ENCODE data around the gene AMDHD2.
A peak's percentile ranks its signal among the peaks of the same experiment; 100 is the strongest.

The AMDHD2 gene

GRCh38 chr16:2499890-2500429, 20.2 kb upstream of the AMDHD2 start:
- no peak for DNase-seq (ENCODE audit: low read depth)

DNA sequence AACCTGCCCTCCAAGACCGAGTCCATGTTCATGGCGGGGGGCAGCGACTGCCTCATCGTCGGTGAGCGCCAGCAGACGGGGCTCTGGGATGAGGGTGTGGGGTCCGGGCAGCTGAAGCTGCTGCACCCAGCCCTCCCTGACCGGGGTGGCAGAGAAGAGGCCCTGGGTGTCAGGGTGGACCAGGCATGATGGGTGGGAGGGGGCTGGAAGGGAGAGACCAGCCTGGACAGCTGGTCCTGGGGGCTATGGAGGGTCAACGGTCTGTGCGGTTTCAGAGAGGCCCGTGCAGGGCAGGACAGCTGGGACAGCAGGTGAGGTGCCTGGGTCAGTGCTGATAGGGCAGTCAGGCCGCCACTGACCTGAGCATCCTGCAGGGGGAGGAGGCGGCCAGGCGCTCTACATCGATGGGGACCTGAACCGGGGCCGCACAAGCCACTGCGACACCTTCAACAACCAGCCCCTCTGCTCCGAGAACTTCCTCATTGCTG, 19.7 kb upstream of the AMDHD2 start:
- DNase-seq (ENCODE audit: low read depth) = no peak

- peak; percentile 76 for DNase-seq (ENCODE audit: low read depth)
Observed at GRCh38 chr16:2500918-2501750, 19.0 kb upstream of the AMDHD2 start.

DNA sequence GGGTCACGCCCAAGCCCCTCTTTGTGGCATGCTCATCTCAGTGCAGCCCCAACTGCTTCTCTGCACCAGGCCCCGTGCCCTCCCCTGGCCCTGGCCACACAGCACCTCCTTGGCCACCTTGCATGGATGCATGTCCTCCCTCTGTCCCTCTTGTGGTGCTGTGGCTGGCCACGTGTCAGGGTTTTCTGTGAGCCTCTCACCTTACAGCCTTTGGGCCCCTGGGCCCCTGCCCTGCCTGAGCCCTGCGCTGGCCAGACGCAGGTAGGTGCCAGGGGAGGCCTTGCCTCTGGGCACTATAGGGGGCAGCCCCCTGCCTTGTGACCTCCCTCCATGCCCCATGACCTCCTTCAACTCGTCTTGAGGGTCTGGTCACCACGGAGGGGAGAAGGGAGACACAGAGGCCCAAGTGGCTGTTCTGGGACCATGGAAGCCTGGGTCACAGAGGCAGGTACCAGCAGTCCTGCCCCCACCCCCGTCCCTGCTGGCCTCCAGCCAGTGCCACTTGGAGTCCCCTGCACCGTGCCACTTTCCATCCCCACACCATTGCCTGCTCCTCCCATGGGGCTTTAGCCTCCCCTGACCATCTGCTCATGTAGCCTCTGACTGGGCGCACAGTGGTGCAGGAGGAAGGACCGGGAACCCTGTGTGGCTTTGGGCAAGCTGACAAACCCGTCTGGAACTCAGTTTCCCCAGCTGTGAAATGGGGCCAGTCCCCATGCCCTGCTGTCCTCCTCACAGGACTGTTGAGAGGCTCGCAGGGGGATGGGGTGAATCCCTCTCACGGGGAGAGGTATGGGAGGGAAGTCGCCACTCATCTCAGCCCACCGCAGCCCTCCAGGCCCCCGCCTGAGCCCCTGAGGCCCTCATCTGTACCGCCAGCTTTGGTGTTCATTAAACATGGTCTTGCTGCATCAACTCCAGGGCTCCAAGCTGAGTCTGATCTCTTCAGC, 17.9 kb upstream of the AMDHD2 start:
- DNase-seq (ENCODE audit: low read depth) = no peak

- DNase-seq (ENCODE audit: low read depth) = no peak
Observed at GRCh38 chr16:2505695-2506094, 14.5 kb upstream of the AMDHD2 start.

DNA sequence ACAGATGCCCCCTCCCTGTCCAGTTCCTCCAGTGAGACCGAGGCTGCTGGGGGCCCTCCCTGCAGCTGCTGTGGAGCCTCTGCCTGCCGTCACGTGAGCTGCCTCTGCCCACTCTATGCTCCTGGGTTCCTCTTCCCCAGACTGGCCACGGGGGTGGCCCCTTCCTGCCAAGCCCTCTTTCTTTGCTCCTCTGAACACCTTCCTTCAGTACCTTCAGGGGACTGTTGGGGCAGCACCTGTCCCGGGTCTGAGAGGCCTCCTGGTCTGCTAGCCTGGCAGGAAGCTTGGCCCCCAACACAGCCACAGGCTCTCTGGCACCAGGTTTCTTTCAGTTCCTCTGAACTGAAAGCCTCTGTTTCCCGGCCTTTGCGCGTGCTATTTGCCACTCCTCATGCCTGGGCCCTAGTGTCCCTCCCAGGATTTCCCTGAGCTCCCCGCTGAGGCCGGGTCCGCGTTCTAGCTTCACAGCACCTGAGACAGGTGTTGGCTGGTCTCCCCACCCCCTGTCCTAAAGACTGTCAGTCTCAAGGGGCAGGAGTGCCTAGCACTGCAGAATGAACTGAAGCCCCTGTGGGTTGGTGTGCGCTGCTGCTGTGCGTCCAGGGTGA, 13.0 kb upstream of the AMDHD2 start:
- DNase-seq (ENCODE audit: low read depth) = no peak

DNA sequence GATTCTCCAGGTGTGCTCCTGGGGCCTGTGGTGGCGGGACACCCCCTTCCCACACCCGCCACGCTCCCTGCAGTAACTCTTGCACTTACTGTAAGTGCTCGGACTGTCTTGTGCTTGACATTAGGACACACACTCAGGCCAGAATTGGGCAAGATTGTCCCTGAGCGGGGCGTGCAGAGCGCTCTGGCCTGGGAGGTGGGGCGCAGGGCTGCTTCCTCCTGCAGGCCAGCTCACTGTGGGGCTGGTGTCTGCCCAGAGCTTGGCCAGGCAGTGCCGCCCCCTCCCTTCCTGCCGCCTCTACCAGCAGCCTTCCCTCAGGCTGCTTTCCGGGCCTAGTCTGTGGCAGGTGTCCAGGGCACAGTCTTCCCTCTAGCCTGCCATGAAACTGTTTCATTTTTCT, 12.5 kb upstream of the AMDHD2 start:
- no peak for DNase-seq (ENCODE audit: low read depth)

- no peak for DNase-seq (ENCODE audit: low read depth)
Observed at GRCh38 chr16:2508722-2509400, 11.3 kb upstream of the AMDHD2 start.

DNA sequence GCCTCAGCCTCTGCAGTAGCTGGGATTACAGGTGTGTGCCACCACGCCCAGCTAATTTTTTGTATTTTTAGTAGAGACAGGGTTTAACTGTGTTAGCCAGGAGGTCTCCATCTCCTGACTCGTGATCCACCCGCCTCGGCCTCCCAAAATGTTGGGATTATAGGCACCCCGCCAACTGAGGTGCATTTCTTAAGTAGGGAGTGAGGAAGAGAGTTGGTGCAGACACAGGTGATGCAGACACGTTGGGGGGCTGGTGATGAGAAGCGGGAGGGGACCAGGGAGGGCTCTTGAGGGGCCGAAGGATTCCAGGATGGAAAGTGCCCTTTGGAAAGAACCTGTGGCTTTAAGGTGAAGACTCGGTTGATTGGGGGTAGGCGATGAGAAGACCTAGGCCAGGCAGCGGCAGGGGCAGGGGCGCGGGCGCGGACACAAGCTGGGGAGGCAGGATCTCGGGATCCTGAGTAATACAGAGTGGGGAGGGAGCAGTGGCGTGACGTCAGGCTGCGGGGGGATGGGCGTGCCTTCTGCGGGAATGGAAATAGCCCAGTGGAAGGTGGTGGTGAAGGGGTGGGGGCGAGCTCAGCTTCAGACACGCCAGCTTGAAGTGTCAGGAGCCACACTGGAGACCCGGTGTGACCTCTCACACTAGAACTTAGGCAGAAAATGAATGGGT, 8.9 kb upstream of the AMDHD2 start:
- no peak for DNase-seq (ENCODE audit: low read depth)

GRCh38 chr16:2511996-2512734, 8.0 kb upstream of the AMDHD2 start:
- no peak for DNase-seq (ENCODE audit: low read depth)

GRCh38 chr16:2512735-2513404, 7.3 kb upstream of the AMDHD2 start:
- DNase-seq (ENCODE audit: low read depth) = no peak

- peak; percentile 87 for DNase-seq (ENCODE audit: low read depth)
Observed at GRCh38 chr16:2513405-2514332, 6.5 kb upstream of the AMDHD2 start, which contains the start of gene ATP6V0C. Gene ATP6V0C (plus strand): TSS chr16:2513952. CDS start chr16:2514104, 152 bp downstream.

GRCh38 chr16:2514333-2515179, 5.6 kb upstream of the AMDHD2 start:
- no peak for DNase-seq (ENCODE audit: low read depth)

GRCh38 chr16:2515180-2515851, 4.9 kb upstream of the AMDHD2 start:
- no peak for DNase-seq (ENCODE audit: low read depth)

GRCh38 chr16:2516391-2517240, 3.6 kb upstream of the AMDHD2 start:
- DNase-seq (ENCODE audit: low read depth) = no peak

Data from activated T-cell treated with anti-CD3 and anti-CD28 coated beads for 48 hours (primary cell).